Epidermal melanocyte (primary cell): ENCODE measurements around the gene LMAN1.
A peak's percentile ranks its signal among the peaks of the same experiment; 100 is the strongest.

ENCODE experiments used
- DNase-seq: peaks from one replicate; pipeline ENCODE4 v3.0.0; 2011; ENCODE audit warnings: low spot score; ENCODE audit not compliant: insufficient read length

The LMAN1 gene, protein sequence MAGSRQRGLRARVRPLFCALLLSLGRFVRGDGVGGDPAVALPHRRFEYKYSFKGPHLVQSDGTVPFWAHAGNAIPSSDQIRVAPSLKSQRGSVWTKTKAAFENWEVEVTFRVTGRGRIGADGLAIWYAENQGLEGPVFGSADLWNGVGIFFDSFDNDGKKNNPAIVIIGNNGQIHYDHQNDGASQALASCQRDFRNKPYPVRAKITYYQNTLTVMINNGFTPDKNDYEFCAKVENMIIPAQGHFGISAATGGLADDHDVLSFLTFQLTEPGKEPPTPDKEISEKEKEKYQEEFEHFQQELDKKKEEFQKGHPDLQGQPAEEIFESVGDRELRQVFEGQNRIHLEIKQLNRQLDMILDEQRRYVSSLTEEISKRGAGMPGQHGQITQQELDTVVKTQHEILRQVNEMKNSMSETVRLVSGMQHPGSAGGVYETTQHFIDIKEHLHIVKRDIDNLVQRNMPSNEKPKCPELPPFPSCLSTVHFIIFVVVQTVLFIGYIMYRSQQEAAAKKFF

GRCh38 chr18:59358712-59359575 lies at the start of gene LMAN1:
LMAN1 (minus strand) TSS chr18:59359265; CDS start chr18:59359244, 21 bp downstream.
- peak; percentile 92 for DNase-seq

- DNase-seq: peak; percentile 88
These were observed 43.5 kb upstream of the LMAN1 start for GRCh38 chr18:59402432-59403090.

DNA sequence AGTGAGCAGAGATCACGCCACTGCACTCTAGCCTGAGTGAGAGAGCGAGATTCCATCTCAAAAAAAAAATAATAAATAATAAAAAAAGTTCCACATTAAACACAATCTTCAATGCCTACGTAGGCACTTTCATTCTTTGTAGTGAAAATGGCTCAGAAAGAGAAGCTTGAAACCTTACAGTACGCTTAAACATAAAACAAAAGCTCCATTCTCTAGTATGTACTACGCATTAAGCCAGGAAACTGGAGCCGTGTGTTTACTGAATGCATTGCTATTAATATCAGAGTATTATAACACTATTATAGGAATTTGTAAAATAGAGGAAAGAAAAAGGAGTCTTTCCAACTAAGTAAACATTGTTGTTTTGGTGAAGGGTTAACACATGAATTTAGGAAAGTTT lies 41.3 kb upstream of the LMAN1 start:
- peak; percentile 53 for DNase-seq

- DNase-seq: no peak
These were observed 36.4 kb upstream of the LMAN1 start for GRCh38 chr18:59395226-59396175.

GRCh38 chr18:59393381-59393780 lies 34.3 kb upstream of the LMAN1 start:
- no peak for DNase-seq

DNA sequence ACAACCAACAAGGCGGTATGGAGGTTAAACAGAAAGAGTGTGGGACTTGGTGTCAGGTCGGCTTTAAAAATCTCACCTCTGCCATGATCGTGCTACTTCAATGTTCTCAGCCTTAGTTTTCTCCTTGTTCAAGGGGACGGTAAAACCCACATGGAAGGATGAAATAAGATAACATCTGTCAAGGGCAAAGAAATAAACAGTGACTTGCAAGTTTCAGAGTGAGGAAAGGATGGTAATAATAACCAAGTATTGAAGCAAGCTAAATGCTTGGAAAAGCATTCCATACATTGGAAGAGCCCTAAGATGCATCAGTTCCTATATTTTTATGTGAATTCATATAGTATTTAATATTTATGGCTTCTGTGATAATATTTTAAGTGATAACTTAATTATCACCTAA lies 29.8 kb upstream of the LMAN1 start:
- DNase-seq: no peak

DNA sequence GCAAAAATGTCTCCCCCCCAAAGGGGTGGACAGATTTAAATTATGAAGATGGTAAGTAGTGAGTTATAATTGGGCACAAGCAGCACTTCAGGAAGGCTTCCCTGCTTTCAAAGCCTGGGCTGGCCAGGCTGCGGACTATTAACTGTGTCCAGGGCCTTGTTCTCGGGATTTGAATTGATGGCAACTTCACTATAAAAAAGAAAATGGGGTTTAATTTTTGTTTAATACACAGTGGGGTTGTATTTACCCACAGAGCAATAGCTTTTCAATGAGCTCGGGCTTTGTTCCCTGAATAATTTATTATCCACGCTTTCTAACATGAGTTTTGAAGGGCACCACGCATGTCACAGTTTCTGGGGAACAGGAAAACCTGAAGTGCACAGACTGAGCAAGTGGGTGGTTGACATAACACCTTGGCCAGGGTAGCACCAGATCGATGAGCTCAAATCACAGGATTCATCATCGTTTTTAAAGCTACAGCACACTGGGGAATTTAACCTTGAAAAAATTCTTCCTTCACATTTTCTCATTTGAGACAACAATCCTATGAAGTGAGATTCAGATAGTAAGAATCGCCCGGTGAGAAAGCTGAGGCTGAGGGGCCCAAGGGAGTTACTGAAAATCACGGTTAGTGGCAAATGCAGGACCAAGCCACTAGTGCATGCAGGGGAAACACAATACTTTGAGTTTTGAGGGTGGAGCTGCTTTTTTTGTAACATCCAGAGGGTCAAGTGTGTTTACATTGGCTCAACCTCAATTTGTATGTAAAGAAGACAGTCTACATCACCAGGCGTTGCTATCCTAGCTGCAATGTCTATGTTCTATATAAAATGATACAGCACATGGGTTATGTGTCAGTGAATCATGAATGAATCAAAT lies 28.9 kb upstream of the LMAN1 start:
- DNase-seq: no peak

DNA sequence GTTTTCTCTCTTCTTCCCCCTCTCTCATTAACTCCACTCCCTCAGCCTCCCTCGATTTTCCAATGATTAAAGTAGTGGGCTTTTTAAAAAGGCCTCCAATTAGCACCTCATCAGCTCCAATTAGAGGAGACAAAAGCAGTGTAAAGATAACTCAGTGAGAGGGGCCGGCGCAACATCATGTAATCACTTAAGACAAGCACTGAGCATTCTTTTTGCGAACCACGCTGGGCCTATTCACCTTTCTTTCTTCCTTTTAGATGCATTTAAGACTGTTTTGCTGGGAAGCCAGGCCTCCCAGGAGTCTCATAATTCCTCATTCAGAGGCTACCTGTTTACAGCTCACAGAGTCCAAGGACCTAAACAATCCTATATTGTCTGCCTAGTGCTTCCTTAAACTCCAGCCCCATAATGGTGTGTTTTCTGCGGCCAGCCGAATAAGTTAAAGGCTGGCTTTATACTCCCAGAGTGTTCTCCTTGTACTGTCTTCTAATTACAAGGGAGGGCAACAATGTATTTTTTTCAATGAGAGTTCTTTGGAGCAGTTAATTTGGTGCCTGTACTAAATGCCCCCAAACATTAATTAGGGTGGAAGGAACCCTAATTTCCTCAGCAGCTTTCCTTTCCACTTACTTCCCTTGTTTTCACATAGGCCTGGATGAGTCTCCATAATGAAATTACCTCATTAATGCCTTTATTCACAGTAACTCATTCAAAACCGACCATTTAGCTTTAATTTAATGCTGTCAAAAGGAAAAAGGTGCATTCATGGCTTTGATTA lies 28.0 kb upstream of the LMAN1 start:
- no peak for DNase-seq

DNA sequence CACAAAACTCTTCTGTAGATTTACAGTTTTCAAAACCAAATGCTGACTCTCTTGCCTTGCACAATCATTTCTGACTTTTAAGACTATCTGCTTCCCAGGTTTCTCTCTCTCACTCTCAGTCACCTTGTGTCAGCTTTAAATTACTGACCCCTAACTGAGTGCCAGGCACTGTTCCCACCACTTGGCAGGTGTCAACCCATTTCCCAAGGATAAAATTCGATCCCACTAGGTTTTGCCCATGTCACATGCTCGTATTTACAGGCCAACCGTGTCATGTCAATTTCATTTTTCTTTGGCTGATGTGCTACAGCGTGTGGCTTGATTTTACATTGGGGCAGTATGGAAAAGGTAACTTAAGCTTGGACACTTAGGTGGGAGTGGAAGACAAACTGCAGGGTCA lies 26.1 kb upstream of the LMAN1 start:
- DNase-seq: no peak

GRCh38 chr18:59383851-59384250 lies 24.8 kb upstream of the LMAN1 start:
- DNase-seq: no peak

- no peak for DNase-seq
These were observed 23.3 kb upstream of the LMAN1 start for GRCh38 chr18:59382383-59382782.

DNA sequence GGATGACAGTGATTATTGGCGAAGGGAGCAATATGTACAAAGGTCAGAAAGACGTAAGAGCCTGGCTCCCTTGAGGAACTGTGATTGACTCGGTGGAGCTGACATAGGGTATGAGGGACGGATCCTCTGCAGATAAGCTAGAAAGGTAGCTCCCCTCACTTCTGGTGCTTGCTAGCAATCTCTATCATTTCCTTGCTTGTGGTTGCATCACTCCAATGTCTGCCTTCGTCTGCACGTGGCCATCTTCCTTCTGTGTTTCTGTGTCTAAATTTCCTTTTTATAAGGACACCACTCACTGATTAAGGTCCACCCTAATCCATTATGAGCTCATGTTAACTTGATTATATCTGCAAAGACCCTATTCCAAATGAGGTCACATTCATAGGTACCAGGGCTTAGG lies 22.9 kb upstream of the LMAN1 start:
- no peak for DNase-seq

DNA sequence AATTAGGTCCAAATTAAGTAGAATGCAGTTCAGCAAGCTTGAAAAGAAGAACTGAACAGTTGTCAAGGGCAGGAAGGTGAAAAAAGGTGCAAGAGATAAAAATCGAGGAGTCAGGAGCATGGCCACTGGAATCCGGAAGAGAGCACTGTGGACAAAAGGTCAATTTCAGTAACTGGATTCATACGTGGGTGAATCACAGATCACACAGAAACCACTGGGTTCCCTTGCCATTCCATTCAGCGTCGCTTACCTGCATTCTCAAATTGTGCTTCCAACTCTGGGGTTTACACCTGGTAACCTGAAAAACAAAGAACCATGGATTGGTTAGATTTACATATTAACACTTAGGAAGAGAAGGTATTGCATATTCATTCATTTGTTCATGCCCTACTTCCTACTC lies 21.6 kb upstream of the LMAN1 start:
- DNase-seq: no peak

DNA sequence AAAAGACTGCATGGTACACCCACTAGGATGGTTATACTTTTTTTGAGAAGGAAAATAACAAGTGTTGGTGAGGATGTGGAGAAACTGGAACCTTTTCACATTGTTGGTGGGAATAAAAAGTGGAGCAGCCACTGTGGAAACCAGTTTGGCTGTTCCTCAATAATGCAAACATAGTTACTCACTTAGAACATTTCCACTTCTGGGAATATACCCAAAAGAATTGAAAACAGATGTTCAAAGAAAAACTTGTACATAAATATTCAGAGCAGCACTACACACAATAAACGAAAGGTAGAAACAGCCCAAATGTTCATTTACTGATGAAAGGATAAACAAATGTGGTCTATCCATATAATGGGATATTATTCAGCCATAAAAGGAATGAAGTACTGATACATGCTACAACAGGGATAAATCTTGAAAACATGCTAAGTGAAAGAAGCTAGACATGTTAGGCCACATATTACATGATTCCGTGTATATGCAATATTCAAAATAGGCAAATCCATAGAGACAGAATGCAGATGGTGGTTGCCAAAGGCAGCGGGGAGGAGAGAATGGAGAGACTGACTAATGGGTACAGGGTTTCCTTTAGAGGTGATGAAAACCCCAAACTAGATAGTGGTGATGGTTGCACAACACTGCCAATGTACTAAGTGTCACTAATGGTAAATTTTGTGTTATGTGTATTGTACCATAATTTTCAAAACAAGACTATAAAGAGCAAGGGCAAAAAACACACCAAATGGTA lies 20.9 kb upstream of the LMAN1 start:
- no peak for DNase-seq

DNA sequence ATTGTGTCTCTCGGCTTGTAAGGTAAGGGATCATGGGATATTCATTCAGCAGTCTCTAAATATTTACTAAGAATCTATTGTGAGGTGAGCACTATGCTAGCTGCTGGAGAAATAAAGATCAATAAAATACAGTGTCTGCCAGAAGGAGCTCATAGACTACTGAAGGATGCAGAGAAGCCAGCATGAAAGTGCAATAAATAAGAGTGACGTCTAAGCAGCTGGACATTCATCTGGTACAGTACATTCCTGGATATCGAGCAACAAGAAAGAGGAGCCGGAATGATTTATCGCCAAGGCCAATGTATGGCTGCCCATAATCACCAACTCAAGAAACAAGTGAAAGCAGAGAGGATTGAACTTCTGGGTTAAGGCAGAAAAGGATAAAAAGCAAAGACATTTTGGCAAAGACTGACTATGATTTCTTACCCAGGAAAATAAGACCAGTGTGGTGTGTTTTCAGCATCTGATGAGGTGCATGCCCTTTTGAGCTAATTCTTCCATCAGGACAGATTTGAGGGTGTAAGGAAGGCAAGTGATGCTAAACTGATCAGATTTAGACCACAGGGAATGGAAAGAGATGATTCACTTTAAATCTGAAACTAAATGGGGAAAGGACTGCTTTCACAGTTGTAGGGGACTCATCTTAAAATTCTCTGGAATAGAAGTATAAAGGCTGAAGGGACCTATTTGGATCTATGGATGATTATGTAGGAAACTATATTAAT lies 18.7 kb upstream of the LMAN1 start:
- DNase-seq: no peak

- no peak for DNase-seq
These were observed 17.4 kb upstream of the LMAN1 start for GRCh38 chr18:59376351-59376935.

DNA sequence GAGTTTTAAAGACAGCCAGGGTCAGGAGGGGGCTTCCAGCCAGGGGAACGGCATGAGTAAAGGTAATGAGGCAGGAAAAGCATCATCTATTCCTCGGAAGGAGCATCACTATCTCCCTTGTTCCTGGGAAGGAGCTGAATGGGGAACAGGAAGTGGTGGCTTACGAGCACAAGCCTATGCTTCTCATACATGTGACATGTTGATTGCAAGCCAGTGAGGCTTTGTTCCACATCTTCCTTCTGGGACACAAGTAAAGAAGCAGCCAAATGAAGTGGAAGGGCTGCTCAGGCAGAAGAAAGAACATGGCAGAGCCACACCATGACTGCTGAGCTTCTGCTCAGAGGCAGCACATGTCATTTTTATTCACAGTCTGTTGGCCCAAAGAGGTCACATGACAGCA lies 15.1 kb upstream of the LMAN1 start:
- no peak for DNase-seq
